ENCODE data around the gene TAPBP.
A peak's percentile ranks its signal among the peaks of the same experiment; 100 is the strongest.
"Not testable (repeated sequence)": the region's sequence is repeated elsewhere in the genome, so short reads cannot be mapped to it uniquely, and the experiment has no call there.

Gene TAPBP

DNA sequence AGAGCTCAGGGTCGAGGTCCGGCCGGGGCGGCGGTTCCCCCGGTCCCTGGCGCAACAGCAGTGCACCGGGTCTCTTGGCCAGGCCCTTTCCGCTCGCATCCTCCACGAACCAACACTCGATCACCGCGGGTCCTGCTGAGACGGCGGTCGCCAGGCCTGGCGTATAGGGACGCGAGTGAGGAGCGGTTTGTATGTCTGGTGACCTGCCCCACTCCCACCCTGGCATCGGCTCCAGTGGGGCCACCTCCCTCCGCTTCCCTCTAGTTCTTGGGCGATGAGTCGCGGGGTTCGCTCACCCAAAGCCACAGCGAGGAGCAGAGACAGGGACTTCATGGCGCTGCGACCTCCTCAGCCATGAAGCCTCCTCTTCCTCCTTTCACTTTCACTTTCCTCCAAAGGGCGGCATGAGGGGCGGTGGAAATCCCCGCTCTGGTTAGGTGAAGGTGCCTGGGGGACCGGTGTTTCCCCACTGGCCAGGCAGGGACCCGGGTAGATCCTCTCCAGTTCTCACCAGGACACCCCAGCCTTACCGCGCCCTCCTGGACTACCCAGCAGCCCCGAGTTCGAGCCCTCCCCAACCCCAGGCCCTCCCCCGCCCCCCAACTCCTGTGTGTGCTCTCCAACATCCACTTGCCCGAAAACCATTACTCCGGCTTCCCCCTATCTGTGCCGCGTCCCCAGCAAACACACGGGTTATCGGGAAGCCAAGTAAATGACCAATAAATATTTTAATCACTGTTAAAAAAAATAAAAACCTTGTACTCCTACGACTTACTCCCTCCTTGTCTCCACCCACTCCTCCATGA lies at the start of gene TAPBP:
TSS of gene TAPBP (minus strand) at position 370 of the 806 bp plus-strand sequence. CDS start at position 333, 37 bp downstream.
- peak; percentile 89 for FAIRE-seq
- DNase-seq (ENCODE audit: extremely low spot score, insufficient read length, low read depth) = peak; percentile 68

DNA sequence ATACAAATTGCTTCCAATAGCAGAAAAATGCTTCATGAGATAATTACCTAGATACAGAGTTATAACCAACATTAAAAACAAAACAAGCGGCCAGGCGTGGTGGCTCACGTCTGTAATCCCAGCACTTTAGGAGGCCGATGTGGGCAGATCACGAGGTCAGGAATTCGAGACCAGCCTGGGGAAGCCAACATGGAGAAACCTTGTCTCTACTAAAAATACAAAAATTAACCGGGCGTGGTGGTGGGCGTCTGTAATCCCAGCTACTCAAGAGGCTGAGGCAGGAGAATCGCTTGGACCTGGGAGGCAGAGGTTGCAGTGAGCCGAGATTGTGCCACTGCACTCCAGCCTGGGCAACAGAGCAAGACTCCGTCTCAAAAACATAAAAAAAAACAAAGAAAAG lies 49.6 kb upstream of the TAPBP start:
- not testable (repeated sequence) for FAIRE-seq; DNase-seq (ENCODE audit: extremely low spot score, insufficient read length, low read depth)

DNA sequence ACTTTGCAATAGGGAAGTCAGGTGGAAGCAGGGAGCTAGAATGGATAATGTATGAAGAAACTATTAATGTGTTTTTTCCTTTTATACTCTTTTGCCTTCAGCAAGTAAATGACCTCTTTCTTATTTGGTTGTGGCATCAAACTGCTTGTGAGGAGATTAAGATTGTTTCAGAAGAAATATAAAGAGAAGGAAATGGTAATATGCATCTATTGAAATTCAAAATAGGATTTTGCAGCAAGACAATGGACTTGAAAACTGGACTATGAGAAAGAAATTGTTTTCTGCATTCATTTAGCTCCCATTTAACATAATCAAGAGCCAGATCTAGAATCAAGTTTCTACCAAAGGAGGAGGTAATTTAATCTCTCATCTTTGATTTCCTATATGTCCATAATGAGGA lies 45.5 kb upstream of the TAPBP start:
- no peak for FAIRE-seq
- no peak for DNase-seq (ENCODE audit: extremely low spot score, insufficient read length, low read depth)

DNA sequence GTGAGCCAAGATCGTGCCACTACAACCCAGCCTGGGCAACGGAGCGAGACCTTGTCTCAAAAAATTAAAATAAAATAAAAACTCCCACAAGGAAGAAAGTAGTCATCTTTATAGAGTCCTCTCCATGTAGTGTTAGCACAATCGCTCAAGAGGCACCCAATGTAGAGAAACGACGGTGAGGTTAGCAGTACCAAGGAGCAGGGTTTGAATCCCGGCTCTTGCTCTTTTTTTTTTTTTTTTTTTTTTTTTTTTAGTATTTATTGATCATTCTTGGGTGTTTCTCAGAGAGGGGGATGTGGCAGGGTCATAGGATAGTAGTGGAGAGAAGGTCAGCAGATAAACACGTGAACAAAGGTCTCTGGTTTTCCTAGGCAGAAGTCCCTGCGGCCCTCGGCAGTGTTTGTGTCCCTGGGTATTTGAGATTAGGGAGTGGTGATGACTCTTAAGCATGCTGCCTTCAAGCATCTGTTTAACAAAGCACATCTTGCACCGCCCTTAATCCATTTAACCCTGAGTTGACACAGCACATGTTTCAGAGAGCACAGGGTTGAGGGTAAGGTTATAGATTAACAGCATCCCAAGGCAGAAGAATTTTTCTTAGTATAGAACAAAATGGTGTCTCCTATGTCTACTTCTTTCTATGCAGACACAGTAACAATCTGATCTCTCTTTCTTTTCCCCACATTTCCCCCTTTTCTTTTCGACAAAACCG lies 43.4 kb upstream of the TAPBP start:
- FAIRE-seq; DNase-seq (ENCODE audit: extremely low spot score, insufficient read length, low read depth): not testable (repeated sequence)

DNA sequence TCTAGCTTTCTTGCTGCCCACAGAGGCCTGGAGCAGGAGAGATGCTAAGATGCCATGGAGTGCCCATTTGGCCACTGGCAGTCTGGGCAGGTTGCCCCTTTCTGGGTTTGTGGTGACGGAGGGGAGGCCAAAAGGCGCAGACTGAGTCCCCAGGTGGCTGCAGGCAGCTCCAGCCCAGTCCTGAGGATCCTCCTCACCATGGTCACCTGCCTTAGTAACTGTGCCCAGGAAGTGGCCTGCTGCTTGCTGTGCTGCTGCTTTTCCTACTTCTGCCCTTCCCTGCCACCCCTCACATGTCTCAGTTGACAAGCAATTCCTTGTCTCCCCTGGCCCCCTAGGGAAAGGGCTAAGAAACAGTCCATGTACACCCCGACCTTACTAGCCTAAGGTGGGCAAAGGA lies 42.4 kb upstream of the TAPBP start:
- DNase-seq (ENCODE audit: extremely low spot score, insufficient read length, low read depth) (no peak), FAIRE-seq (no peak)

DNA sequence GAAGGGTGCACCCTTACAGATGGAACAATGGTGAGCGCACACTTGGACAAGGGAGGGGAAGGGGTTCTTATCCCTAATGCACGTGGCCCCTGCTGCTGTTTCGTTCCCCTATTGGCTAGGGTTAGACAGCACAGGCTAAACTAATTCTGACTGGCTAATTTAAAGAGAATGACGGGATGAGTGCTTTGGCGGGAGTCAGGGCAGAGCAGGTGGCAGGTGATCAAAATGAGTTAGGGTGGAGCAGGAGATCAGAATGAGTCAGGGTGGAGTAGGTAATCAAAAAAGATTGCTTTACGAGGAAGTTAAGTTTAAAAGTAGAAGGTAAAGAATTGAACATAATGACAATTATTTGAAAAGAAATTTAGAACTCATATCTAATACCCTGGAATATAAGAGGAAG lies 42.0 kb upstream of the TAPBP start:
- DNase-seq (ENCODE audit: extremely low spot score, insufficient read length, low read depth); FAIRE-seq: not testable (repeated sequence)

DNA sequence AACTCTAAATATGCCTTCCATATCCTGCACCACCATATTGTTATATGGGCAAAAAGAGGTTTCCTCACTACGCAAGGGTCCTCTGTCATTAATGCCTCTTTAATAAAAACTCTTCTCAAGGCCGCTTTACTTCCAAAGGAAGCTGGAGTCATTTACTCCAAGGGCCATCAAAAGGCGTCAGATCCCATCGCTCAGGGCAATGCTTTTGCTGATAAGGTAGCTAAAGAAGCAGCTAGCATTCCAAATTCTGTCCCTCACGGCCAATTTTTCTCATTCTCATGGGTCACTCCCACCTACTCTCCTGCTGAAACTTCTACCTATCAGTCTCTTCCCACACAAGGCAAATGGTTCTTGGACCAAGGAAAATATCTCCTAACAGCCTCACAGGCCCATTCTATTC lies 33.9 kb upstream of the TAPBP start:
- no peak for FAIRE-seq
- DNase-seq (ENCODE audit: extremely low spot score, insufficient read length, low read depth) = no peak

DNA sequence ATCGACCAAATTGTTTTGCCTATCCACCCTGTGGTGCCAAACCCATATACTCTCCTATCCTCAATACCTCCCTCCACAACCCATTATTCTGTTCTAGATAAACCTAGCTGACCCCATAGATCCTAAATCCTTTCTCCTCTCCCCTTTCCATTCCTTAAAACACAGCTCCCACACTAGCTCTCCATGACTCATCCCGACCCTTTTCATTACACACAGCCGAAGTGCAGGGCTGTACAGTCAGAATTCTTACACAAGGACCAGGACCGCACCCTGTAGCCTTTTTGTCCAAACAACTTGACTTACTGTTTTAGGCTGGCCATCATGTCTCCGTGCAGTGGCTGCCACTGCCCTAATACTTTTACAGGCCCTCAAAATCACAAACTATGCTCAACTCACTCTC lies 33.1 kb upstream of the TAPBP start:
- FAIRE-seq; DNase-seq (ENCODE audit: extremely low spot score, insufficient read length, low read depth): not testable (repeated sequence)

DNA sequence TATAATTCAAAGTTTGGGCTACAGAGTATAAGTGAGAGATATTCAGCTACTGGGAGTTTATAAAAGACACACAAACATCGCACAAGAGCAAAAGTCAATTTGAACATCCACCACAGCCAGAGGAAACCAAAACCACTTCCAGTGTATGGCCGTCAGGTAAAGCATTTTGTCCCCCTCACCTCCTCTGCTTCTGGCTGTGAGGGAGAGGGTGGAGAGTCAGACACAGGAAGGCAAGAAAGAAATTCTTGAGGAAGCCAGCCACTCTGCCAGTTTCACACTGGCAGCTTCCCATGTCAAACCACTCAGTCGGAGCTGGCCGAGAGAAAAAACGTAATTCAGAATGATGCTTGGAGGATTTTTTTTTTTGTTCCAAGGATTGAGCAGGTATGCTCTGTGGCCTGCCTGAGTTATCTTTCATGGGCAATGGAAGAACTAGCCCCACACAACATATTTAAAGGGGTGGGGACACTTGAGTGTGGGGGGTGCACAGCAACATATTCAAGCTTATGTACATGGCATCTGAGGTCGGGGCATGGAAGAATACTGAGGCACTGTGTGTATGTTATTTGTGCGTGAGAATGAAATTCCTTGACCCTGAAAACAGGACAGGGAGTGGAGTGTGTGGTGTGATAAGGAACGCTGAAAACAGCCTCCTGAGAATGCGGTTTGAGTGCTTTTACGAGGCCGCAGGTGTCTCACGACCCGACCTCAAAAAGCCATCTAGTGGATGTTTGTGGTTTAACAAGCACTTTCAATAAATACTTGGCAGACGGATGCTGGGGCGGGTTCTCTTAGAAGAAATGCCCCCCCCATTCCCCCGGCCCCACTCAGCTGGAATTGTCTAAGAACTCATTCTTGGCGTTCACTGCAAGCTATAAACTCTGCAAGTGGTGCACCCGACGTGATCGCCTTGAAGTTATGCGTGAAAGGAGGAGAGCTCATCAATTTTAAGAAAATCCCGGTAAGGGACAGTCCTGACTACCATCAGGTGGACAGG lies 31.1 kb upstream of the TAPBP start:
- peak; percentile 73 for FAIRE-seq

DNA sequence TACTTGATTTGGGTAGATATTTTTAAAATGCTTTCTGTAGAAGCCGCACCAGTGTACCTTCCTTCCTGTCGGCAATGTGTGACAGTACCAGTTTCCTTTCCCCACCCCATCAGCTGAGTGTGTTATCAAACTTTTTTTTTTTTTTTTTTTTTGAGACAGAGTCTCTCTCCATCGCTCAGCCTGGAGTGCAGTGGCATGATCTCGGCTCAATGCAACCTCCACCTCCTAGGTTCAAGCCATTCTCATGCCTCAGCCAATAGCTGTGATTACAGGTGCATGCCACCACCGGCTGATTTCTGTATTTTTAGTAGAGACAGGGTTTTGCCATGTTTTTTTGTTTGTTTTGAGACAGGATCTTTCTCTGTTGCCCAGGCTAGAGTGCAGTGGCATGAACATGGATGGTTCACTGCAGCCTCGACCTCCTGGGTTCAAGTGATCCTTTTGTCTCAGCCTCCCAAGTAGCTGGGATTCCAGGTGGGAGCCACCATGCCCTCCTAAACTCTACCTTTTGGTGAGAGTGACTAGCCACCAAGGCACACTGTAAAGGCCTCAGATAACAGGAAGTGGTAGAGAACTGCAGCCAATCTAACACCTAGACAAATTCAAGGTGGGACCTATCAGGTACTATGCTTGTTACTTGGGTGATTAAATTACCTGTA lies 30.2 kb upstream of the TAPBP start:
- FAIRE-seq (peak; percentile 82), DNase-seq (ENCODE audit: extremely low spot score, insufficient read length, low read depth) (peak; percentile 42)

More for the DNA sequence above, 31.1 kb upstream of the TAPBP start:
- DNase-seq (ENCODE audit: extremely low spot score, insufficient read length, low read depth) = no peak

DNA sequence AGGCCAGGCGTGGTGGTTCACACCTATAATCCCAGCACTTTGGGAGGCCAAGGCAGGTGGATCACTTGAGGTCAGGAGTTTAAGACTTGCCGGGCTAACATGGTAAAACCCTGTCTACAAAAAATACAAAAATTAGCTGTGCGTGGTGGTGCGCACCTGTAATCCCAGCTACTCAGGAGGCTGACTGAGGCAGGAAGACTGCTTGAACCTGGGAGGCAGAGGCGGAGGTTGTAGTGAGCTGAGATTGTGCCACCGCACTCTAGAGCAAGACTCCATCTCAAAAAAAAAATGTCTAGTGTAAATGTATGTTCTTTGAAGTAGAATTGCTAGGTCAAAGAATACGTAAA lies 29.7 kb upstream of the TAPBP start:
- DNase-seq (ENCODE audit: extremely low spot score, insufficient read length, low read depth); FAIRE-seq: not testable (repeated sequence)

DNA sequence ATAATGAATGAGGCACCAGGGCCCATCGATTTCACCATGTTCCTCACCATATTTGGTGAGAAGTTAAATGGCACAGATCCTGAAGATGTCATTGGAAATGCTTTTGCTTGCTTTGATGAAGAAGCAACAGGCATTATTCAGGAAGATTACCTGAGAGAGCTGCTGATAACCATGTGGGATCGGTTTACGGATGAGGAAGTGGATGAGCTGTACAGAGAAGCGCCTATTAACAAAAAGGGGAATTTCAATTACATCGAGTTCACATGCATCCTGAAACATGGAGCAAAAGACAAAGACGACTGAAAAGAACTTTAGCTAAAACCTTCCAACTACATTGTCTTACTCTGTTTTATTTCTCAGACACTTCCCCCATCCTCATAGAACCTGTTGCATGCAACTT lies 25.3 kb upstream of the TAPBP start:
- DNase-seq (ENCODE audit: extremely low spot score, insufficient read length, low read depth) (no peak), FAIRE-seq (no peak)

DNA sequence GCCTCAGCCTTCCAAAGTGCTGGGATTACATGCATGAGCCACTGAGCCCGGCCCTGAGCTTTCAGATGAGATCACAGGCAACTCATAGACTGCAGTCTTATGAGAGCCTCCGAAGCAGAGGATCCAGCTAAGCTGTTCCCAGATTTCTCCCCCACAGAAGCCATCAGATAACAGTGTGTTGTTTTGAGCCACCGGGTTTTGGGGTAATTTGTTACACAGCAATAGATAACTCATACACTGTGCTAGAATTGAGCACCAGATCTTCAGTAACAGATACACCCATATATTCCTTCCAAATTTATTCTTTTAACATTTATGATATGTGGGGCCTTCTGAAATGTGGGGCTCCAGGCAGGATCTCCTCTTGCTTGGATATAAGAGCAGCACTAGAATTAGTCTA lies 22.6 kb upstream of the TAPBP start:
- no peak for DNase-seq (ENCODE audit: extremely low spot score, insufficient read length, low read depth)
- no peak for FAIRE-seq

DNA sequence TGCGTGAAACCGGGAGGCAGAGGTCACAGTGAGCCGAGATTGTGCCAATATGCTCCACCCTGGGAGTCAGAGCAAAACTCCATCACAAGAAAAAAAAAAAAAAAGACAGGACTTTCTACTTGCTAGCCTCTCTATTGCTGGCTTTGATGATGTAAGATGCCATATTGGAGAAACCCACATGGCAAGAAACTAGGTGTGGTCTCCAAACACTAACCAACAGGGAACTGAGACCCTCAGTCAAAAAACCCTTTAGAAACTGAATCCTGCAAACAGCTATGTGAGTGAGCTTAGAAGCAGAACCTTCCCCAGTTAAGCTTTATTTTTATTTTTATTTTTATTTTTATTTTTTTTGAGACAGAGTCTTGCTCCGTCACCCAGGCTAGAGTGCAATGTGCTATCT lies 22.0 kb upstream of the TAPBP start:
- DNase-seq (ENCODE audit: extremely low spot score, insufficient read length, low read depth) (no peak), FAIRE-seq (no peak)

DNA sequence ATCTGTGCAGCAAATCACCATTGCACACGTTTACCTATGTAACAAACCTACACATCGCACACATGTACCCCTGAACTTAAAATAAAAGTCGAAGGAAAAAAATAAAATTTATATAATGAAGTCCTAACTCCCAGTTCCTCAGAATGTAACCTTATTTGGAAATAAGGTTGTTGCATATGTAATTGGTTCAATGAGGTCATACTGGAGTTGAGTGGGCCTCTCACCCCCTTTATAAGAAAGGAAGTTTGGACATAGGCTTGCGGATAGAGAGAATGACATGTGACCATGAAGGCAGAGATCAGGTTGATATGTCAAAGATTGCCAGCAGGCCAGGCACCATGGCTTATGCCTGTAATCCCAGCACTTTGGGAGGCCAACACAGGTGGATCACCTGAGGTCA lies 19.8 kb upstream of the TAPBP start:
- no peak for FAIRE-seq

DNA sequence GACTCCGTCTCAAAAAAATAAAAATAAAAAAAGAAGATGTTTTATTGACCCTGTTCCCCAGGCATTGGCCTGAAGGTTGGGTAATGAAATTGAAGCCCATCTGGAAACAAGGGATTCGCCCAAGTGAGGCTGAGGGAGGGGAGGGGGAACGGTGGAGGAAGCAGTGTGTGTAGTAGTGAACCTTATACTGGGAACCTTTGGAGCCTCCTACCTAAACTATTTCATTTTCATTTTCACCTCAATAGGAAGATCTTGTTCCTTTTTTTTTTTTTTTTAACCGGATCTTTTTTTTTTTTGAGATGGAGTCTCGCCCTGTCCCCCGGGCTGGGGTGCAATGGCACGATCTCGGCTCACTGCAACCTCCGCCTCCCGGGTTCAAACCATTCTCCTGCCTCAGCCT lies 16.9 kb upstream of the TAPBP start:
- FAIRE-seq = no peak

More for the DNA sequence above, 19.8 kb upstream of the TAPBP start:
- no peak for DNase-seq (ENCODE audit: extremely low spot score, insufficient read length, low read depth)

DNA sequence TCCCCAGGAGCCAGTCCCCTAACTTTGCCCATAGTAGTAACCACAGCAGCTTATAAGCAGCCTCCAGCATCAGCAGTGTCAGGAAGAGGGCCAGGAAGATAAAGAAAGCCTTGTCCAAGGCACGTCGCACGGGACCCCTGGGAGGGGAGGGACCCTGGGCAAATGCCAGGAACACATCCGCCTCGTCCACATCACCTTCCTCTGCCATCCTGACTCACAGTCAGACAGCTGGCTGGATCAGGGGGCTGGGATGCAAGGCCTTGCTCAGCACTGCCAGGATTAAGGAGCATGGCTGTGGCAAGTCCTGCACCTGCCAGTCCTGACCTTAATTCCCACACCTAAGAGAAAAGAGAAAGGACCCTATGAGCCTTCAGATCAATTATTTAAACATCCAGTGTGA lies 15.2 kb upstream of the TAPBP start:
- FAIRE-seq (no peak), DNase-seq (ENCODE audit: extremely low spot score, insufficient read length, low read depth) (no peak)

More for the DNA sequence above, 16.9 kb upstream of the TAPBP start:
- DNase-seq (ENCODE audit: extremely low spot score, insufficient read length, low read depth) = no peak

DNA sequence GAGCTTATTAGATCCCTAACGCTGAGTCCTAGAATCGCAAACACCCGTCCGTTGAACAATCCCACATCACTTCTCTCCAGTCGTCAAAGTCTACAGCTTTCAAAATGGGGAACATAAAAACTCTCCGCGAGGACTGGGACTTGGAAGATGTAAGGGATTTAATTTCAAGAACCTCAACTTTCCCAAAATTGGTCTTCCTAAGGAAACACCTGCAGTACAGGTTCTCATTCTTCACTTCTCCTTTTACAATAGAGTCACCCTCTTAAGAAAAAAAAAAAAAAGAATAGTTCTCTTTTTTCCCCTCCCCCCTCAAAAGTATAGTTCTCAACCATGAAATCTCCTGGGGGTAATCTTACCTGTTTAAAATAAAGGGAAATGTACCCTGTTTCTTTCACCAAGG lies 10.2 kb upstream of the TAPBP start:
- FAIRE-seq = no peak
- DNase-seq (ENCODE audit: extremely low spot score, insufficient read length, low read depth) = no peak

DNA sequence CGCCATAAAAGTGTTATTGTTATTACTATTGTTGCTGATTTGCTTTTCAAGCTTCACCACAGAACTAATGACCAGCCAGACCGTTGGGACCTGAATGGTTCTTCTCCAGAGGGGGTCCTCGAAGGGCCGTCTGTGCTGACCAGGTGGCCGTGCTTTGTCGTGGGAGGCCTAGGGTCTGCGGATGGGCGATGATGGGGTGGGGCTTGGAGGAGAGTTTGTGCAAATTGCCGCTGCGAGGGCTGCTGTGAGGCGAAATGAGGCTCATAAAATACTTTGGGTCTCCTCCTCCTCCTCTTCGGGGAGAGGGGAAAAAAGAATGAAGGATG lies 9.7 kb upstream of the TAPBP start:
- no peak for FAIRE-seq
- no peak for DNase-seq (ENCODE audit: extremely low spot score, insufficient read length, low read depth)

DNA sequence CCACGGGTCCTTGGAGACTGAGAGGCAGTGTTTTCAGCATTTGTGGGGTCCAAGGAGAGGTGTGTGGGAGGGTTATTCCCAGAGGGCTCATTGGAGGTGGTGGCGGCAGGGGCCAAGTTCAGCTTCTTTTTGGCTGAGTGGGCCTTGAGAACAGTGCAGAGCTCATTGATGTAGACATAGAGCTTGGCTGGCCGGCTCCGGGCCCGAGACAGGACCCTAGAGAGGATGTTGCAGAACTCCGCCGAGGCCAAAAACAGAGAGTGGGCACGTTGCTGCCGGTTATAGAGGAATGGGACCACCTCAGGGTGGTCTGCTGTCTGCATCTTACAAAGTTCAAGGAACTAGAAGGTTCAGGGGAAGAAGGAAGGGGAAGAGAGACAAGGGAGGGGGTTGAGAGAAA lies 7.3 kb upstream of the TAPBP start:
- no peak for FAIRE-seq
- no peak for DNase-seq (ENCODE audit: extremely low spot score, insufficient read length, low read depth)
